Osteocyte (in vitro differentiated cells): Measurements from ENCODE around the gene SGCD. TPM values are rescaled to one million over a fixed set of nuclear protein-coding genes. Genes with fewer than 3 reads are reported as not detected.

ENCODE experiments used
- DNase-seq: peaks from one replicate; pipeline ENCODE4 v3.0.0; 2021; ENCODE audit warnings: mixed read lengths; ENCODE audit not compliant: unreplicated experiment; ENCODE audit errors: extremely low spot score
- H3K27ac Mint-ChIP-seq: one replicate; pipeline ENCODE4 v1.8.0; 2021; ENCODE audit warnings: mild to moderate bottlenecking, mixed read lengths; ENCODE audit not compliant: unreplicated experiment
- H3K27me3 Mint-ChIP-seq: one replicate; pipeline ENCODE4 v1.8.0; 2021; ENCODE audit warnings: mixed read lengths; ENCODE audit not compliant: unreplicated experiment
- H3K36me3 Mint-ChIP-seq: one replicate; pipeline ENCODE4 v1.8.0; 2021; ENCODE audit warnings: mixed read lengths; ENCODE audit not compliant: unreplicated experiment
- H3K4me1 Mint-ChIP-seq: one replicate; pipeline ENCODE4 v1.8.0; 2021; ENCODE audit warnings: mixed read lengths; ENCODE audit not compliant: unreplicated experiment
- H3K4me3 Mint-ChIP-seq: one replicate; pipeline ENCODE4 v1.8.0; 2021; ENCODE audit warnings: mild to moderate bottlenecking, moderate library complexity, mixed read lengths; ENCODE audit not compliant: unreplicated experiment
- H3K9me3 Mint-ChIP-seq: one replicate; pipeline ENCODE4 v1.8.0; 2021; ENCODE audit warnings: mixed read lengths; ENCODE audit not compliant: unreplicated experiment
- CTCF ChIP-seq: fragments of 200-600 bp; sonication (generic); IDR thresholded peaks from 2 replicates; pipeline ENCODE4 v1.5.0; 2021; ENCODE audit warnings: antibody characterized with exemption, mild to moderate bottlenecking, moderate library complexity
- total RNA-seq: library from RNA; stranded (reverse); gene quantifications from 2 replicates; pipeline ENCODE4 v1.2.1, GENCODE V29; 2021

SGCD gene
- total RNA-seq, 1 donor from 2014 or later, result 13.1 TPM

- Mint-ChIP-seq H3K9me3 (peaks cover 11% of the 10 kb centered on the region), H3K36me3 (no peaks in the 10 kb centered on the region), H3K27ac (no peak overlapping the region), H3K4me3 (no peak overlapping the region), H3K4me1 (peaks cover 21% of the 10 kb centered on the region), H3K27me3 (no peaks in the 10 kb centered on the region)
- no peak for TF ChIP-seq CTCF
- no peak for DNase-seq
These were observed 207.1 kb downstream of the SGCD start for GRCh38 chr5:156534085-156534484.

GRCh38 chr5:156534906-156535485 is 208.0 kb downstream of the SGCD start:
- Mint-ChIP-seq H3K36me3 (no peaks in the 10 kb centered on the region), H3K27me3 (no peaks in the 10 kb centered on the region), H3K9me3 (peaks cover 6% of the 10 kb centered on the region), H3K27ac (no peak overlapping the region), H3K4me3 (no peak overlapping the region), H3K4me1 (peaks cover 14% of the 10 kb centered on the region)
- DNase-seq, result no peak
- no peak for TF ChIP-seq CTCF

GRCh38 chr5:156540491-156540890 is 213.5 kb downstream of the SGCD start:
- Mint-ChIP-seq H3K36me3 (no peaks in the 10 kb centered on the region), H3K27ac (no peak overlapping the region), H3K27me3 (peaks cover 3% of the 10 kb centered on the region), H3K4me1 (no peaks in the 10 kb centered on the region), H3K4me3 (no peak overlapping the region), H3K9me3 (no peaks in the 10 kb centered on the region)
- no peak for TF ChIP-seq CTCF
- no peak for DNase-seq

GRCh38 chr5:156541582-156541981 is 214.6 kb downstream of the SGCD start:
- Mint-ChIP-seq H3K27ac (no peak overlapping the region), H3K9me3 (no peaks in the 10 kb centered on the region), H3K27me3 (peaks cover 5% of the 10 kb centered on the region), H3K36me3 (no peaks in the 10 kb centered on the region), H3K4me3 (no peak overlapping the region), H3K4me1 (no peaks in the 10 kb centered on the region)
- TF ChIP-seq CTCF, result no peak
- no peak for DNase-seq

- Mint-ChIP-seq H3K27ac (no peak overlapping the region), H3K27me3 (peaks cover 5% of the 10 kb centered on the region), H3K36me3 (no peaks in the 10 kb centered on the region), H3K4me3 (no peak overlapping the region), H3K9me3 (no peaks in the 10 kb centered on the region), H3K4me1 (no peaks in the 10 kb centered on the region)
- TF ChIP-seq CTCF, result no peak
- DNase-seq, result no peak
These were observed 216.6 kb downstream of the SGCD start for GRCh38 chr5:156543348-156544145.
